ENCODE results near the gene WASF3. TPM values are rescaled to one million over a fixed set of nuclear protein-coding genes. Genes with fewer than 3 reads are reported as not detected.

Gene WASF3
- total and polyA plus RNA-seq, 3 donors from 2014 or later = 27.3 to 36.2 (median 30.8) TPM

DNA sequence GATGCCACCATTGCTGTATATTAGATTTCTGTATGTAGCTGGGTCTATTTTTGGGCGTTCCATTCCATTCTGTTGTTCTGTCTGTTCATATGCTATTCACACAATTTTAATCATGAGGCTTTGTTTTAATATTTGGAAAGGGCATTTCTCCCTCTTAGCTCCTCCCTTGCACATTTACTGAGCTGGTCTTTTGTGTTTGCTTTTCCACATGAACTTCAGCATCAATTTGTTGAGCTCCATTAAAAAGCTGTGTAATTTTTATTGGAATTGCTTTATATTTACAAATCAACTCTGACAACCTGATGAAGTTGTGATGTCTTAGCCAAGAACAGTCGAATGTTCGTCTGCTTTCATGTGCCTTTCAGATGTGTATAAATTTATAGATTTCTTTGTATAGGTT is 14.0 kb downstream of the WASF3 start:
- H3K4me1 ChIP-seq = no peaks in the 10 kb centered on the region
- H3K27ac ChIP-seq = no peak overlapping the region
- 92 to 95% methylated on average over 3 of the region's 3 CpGs for WGBS, 2 donors
- DNase-seq = no peak
- no peak overlapping the region for H3K4me3 ChIP-seq
- H3K27me3 ChIP-seq = no peaks in the 10 kb centered on the region
- no peak for TF ChIP-seq POLR2A (IDR thresholded peaks at IDR 0.05)
- TF ChIP-seq, protein P1, sequence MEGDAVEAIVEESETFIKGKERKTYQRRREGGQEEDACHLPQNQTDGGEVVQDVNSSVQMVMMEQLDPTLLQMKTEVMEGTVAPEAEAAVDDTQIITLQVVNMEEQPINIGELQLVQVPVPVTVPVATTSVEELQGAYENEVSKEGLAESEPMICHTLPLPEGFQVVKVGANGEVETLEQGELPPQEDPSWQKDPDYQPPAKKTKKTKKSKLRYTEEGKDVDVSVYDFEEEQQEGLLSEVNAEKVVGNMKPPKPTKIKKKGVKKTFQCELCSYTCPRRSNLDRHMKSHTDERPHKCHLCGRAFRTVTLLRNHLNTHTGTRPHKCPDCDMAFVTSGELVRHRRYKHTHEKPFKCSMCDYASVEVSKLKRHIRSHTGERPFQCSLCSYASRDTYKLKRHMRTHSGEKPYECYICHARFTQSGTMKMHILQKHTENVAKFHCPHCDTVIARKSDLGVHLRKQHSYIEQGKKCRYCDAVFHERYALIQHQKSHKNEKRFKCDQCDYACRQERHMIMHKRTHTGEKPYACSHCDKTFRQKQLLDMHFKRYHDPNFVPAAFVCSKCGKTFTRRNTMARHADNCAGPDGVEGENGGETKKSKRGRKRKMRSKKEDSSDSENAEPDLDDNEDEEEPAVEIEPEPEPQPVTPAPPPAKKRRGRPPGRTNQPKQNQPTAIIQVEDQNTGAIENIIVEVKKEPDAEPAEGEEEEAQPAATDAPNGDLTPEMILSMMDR (IDR thresholded peaks at IDR 0.05) = no peak
- no peaks in the 10 kb centered on the region for H3K36me3 ChIP-seq (ENCODE audit: low read depth, missing control alignments)
- H3K9me3 ChIP-seq = no peaks in the 10 kb centered on the region
- intact Hi-C loops (cut with DNase I; ENCODE audit: low total_unique reads) = no loop called here

DNA sequence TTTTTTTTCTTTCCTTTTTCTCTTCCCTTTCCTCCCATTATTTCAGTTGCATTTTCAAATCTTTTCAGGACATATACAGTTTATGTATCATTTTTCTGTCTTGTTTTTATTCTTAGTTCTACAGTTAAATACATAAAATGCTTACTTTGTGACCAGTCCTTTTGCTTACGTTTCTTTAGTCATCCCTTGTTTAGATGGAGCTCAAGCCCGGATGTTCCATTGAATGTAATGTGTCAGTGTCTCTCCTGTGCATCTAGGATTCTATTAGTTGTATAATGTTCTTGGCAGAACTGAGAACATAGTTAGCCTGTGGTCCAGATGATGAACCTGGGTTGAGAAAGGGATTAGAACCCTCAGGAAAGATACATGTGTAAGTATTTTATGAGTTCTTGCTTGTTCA is 17.8 kb downstream of the WASF3 start:
- Histone ChIP-seq H3K4me1 (no peaks in the 10 kb centered on the region), H3K9me3 (no peaks in the 10 kb centered on the region), H3K27me3 (no peaks in the 10 kb centered on the region), H3K36me3 (ENCODE audit: low read depth, missing control alignments) (no peaks in the 10 kb centered on the region), H3K27ac (no peak overlapping the region), H3K4me3 (no peak overlapping the region)
- no peak for DNase-seq
- no peak for TF ChIP-seq POLR2A (IDR thresholded peaks at IDR 0.05)
- TF ChIP-seq, protein P1 (IDR thresholded peaks at IDR 0.05) = no peak
- 88 to 99% methylated on average over 2 of the region's 2 CpGs for WGBS, 2 donors
- intact Hi-C loops (cut with DNase I; ENCODE audit: low total_unique reads) = no loop called here

DNA sequence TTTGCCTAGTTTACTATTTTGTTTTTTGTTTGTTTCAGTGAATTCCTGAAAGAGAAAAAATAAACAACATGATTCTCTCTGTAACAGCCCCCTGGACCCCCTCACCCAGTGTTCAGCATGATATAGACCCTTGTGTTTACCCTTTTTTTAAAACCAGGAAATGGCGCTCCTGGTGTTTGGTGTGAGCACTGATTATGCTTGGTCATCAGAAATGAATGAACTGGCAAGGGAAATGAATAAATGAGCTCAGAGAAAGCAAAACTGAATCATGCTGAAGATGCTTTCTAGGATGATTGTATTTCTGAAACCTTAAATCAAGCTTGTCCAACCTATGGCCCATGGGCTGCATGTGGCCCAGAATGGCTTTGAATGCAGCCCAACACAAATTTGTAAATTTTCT is 22.1 kb downstream of the WASF3 start:
- no peaks in the 10 kb centered on the region for H3K36me3 ChIP-seq (ENCODE audit: low read depth, missing control alignments)
- no peak for TF ChIP-seq POLR2A (IDR thresholded peaks at IDR 0.05)
- TF ChIP-seq, protein P1 (IDR thresholded peaks at IDR 0.05) = no peak
- intact Hi-C loops (cut with DNase I; ENCODE audit: low total_unique reads) = no loop called here
- H3K4me1 ChIP-seq = peaks cover 6% of the 10 kb centered on the region
- no peaks in the 10 kb centered on the region for H3K27me3 ChIP-seq
- DNase-seq = no peak
- WGBS, 2 donors = 96 to 97% methylated on average over 1 of the region's 1 CpG
- H3K27ac ChIP-seq = no peak overlapping the region
- no peak overlapping the region for H3K4me3 ChIP-seq
- H3K9me3 ChIP-seq = no peaks in the 10 kb centered on the region

DNA sequence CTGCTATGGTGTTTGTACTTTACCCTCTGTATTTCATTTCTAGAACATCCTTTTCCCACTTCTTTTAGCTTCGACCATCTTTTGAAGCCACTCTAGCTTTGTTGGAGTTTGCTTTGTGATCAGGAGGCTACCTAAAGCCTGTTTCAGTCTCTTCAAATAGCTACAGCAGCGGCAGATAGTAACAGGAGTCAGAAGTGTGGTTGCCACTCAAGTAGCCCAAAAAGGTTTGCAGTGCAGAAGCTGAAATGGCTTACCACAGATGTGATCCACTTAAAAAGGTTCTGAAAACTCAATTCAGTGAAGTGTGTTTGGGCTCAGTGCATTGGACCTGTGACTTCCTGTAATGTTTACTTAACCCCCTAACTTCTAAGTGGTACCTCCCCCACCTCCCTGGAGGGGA is 26.2 kb downstream of the WASF3 start:
- Histone ChIP-seq H3K36me3 (ENCODE audit: low read depth, missing control alignments) (no peaks in the 10 kb centered on the region), H3K27ac (no peak overlapping the region), H3K27me3 (no peaks in the 10 kb centered on the region), H3K4me1 (peaks cover 6% of the 10 kb centered on the region), H3K4me3 (no peak overlapping the region), H3K9me3 (no peaks in the 10 kb centered on the region)
- DNase-seq = no peak
- intact Hi-C loops (cut with DNase I; ENCODE audit: low total_unique reads) = no loop called here
- WGBS, 2 donors = 72 to 81% methylated on average over 2 of the region's 2 CpGs
- TF ChIP-seq POLR2A (IDR thresholded peaks at IDR 0.05) = no peak

DNA sequence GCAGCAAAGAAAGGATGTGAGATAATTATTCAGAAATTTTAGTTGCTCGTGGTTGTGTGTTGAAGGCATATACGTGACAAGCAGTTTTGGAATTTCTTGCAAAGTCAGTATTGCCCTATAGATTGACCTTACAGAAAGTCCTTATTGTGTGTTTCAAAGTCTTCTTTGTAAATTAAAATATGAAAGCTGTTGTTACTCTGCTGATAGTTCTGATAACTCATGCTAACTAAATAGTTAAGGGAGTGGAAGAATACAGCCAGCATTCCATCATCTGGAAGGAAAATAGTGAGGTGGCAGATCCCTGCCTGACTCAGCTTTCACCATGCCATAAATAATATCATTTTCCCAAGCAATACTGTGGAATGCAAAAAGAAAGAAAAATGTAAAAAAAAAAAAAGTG is 27.2 kb downstream of the WASF3 start:
- DNase-seq = no peak
- 62 to 74% methylated on average over 2 of the region's 2 CpGs for WGBS, 2 donors
- Histone ChIP-seq H3K27ac (no peak overlapping the region), H3K9me3 (no peaks in the 10 kb centered on the region), H3K4me1 (peaks cover 6% of the 10 kb centered on the region), H3K4me3 (no peak overlapping the region), H3K27me3 (no peaks in the 10 kb centered on the region), H3K36me3 (ENCODE audit: low read depth, missing control alignments) (no peaks in the 10 kb centered on the region)
- intact Hi-C loops (cut with DNase I; ENCODE audit: low total_unique reads) = no loop called here
- no peak for TF ChIP-seq POLR2A (IDR thresholded peaks at IDR 0.05)
- TF ChIP-seq, protein P1 (IDR thresholded peaks at IDR 0.05) = no peak
